Thymus (tissue), 11 donors: ENCODE data around the gene CCK. TPM values are rescaled to one million over a fixed set of nuclear protein-coding genes. Genes with fewer than 3 reads are reported as not detected.

Source experiments
- DNase-seq, 9 donors: peaks; one replicate each; pipeline ENCODE4 v3.0.0-alpha.2; 2013; ENCODE audit warnings: low spot score in 9 of 9, low read depth in 6 of 9, missing footprints in 1 of 9
- H3K27ac ChIP-seq, 2 donors: one replicate each; pipeline ENCODE4 v1.5.1; 2013; ENCODE audit warnings: control low read depth in 1 of 2, low read depth in 1 of 2, low read length in 1 of 2, mild to moderate bottlenecking in 1 of 2, moderate library complexity in 1 of 2
- H3K27me3 ChIP-seq, 2 donors: one replicate each; pipeline ENCODE4 v1.5.1; 2013; ENCODE audit warnings: low read length in 1 of 2; ENCODE audit not compliant: control insufficient read depth in 2 of 2, insufficient read depth in 1 of 2
- H3K36me3 ChIP-seq, 2 donors: one replicate each; pipeline ENCODE4 v1.5.1; 2013; ENCODE audit warnings: low read length in 1 of 2, mild to moderate bottlenecking in 1 of 2, moderate library complexity in 1 of 2; ENCODE audit not compliant: control insufficient read depth in 2 of 2, insufficient read depth in 2 of 2
- H3K4me1 ChIP-seq, 2 donors: one replicate each; pipeline ENCODE4 v1.5.1; 2013; ENCODE audit warnings: low read length in 2 of 2; ENCODE audit not compliant: control insufficient read depth in 2 of 2, insufficient read depth in 2 of 2
- H3K4me3 ChIP-seq, 2 donors: one replicate each; pipeline ENCODE4 v1.5.1; 2013; ENCODE audit warnings: low read length in 2 of 2, control low read depth in 1 of 2, mild to moderate bottlenecking in 1 of 2
- H3K9me3 ChIP-seq, 2 donors: one replicate each; pipeline ENCODE4 v1.5.1; 2013; ENCODE audit warnings: low read length in 1 of 2, mild to moderate bottlenecking in 1 of 2; ENCODE audit not compliant: control insufficient read depth in 2 of 2, insufficient read depth in 1 of 2
- WGBS: extraction: QIAGEN DNeasy Blood & Tissue Kit; methylation state at CpG from one replicate; pipeline ENCODE4 v1.1.7; 2013; 5-methylcytosine and 5-hydroxymethylcytosine counted together
- polyA plus RNA-seq: library from polyadenylated mRNA; stranded (reverse); fragments of 200-250 nt; gene quantifications from one replicate; pipeline ENCODE4 v1.2.3, GENCODE V29; 2013
- total RNA-seq: library from RNA; stranded (reverse); fragments of 120-200 nt; gene quantifications from one replicate; pipeline ENCODE4 v1.2.4, GENCODE V29; 2013
- donor health status: healthy.

The CCK gene
- total and polyA plus RNA-seq, 2 donors = 2.2 to 9.0 TPM

DNA sequence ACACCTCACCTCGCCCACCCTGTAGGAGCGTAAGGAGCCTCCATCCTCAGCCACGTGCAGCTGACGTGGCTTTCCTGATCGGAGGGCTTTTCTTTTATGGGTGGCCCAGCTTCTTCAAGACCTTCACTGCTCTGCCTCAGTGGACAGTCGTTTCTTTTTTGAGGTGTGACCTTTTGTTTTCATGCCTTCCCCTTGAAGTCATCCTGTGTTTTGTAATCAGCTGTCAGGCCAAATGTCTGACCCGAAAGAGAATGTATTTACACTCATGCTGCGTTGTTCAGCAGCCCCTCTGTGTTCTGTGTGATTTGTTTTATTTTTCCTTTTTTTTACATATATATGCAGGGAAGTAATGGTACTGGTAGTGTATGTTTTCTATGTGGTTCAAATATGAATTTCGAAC lies 41.8 kb downstream of the CCK start:
- H3K27ac ChIP-seq = no peak overlapping the region
- no peaks in the 10 kb centered on the region for H3K27me3 ChIP-seq
- peaks cover 17 to 25% of the 10 kb centered on the region in 2 donors for H3K4me1 ChIP-seq
- no peak for DNase-seq
- H3K4me3 ChIP-seq = no peak overlapping the region
- 96% methylated on average over 9 of the region's 9 CpGs for whole genome bisulfite sequencing
- H3K36me3 ChIP-seq = peaks cover 20 to 25% of the 10 kb centered on the region in 2 donors
- H3K9me3 ChIP-seq = peaks cover 0 to 3% of the 10 kb centered on the region in 2 donors

DNA sequence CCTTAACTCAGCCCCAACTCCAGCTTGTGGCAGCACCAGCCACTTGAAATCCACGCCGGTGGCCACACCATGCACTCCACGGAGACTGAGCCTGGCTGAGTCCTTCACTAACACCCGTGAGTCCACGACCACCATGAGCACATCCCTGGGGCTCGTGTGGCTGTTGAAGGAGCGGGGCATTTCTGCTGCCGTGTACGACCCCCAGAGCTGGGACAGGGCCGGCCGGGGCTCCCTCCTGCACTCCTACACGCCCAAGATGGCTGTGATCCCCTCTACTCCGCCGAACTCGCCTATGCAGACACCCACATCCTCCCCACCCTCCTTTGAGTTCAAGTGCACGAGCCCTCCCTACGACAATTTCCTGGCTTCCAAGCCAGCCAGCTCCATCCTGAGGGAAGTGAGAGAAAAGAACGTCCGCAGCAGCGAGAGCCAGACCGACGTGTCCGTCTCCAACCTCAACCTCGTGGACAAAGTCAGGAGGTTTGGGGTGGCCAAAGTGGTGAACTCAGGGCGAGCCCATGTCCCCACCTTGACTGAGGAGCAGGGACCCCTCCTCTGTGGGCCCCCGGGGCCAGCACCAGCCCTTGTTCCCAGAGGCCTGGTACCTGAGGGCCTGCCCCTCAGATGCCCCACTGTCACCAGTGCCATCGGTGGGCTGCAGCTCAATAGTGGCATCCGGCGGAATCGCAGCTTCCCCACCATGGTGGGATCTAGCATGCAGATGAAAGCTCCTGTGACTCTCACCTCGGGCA lies 42.9 kb downstream of the CCK start:
- no peak for DNase-seq
- Histone ChIP-seq H3K36me3 (peaks cover 20 to 25% of the 10 kb centered on the region in 2 donors), H3K4me3 (no peak overlapping the region), H3K4me1 (peaks cover 27 to 36% of the 10 kb centered on the region in 2 donors), H3K9me3 (peaks cover 0 to 3% of the 10 kb centered on the region in 2 donors), H3K27me3 (no peaks in the 10 kb centered on the region), H3K27ac (no peak overlapping the region)
- 98% methylated on average over 31 of the region's 31 CpGs for WGBS

DNA sequence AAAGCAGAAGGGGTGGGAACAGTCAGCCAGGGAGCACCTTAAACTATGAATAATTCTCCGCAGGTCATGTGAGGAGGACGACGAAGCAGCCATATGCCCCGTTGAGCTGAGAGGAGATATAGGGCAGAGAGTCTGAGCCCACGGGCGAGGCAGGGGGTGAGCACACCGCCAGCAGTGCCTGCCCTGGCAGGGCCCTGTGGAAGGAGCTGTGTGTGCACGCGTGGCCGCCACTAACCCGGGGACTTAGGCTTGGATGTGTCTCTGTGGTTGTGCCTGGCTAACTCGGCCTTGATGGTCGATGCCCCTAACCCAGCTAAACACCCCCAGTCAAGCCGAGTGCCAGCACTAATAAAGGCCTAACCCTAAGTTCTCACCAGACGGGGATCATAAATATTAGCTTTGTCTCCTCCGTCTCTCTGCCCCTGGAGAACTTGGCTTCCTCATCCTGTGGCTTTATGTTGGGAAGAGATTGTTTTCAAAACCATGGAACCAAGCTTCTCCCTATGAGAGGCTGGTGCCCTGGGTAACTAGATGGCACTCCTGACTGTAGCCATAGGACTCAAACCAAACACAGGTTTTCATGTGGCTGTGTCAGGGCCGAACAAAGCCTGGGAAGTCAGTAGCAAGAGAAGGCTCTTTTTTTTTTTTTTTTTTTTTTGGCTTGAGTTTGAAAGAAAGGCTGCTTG lies 45.4 kb downstream of the CCK start:
- peak in 2 of 9 donors; percentile 36 to 51 for DNase-seq
- 68% methylated on average over 17 of the region's 17 CpGs for WGBS
- peaks cover 20 to 25% of the 10 kb centered on the region in 2 donors for H3K36me3 ChIP-seq
- H3K27me3 ChIP-seq = no peaks in the 10 kb centered on the region
- H3K27ac ChIP-seq = peak overlapping the region; percentile 75 to 76
- peaks cover 47 to 60% of the 10 kb centered on the region in 2 donors for H3K4me1 ChIP-seq
- H3K9me3 ChIP-seq = no peaks in the 10 kb centered on the region
- H3K4me3 ChIP-seq = no peak overlapping the region

DNA sequence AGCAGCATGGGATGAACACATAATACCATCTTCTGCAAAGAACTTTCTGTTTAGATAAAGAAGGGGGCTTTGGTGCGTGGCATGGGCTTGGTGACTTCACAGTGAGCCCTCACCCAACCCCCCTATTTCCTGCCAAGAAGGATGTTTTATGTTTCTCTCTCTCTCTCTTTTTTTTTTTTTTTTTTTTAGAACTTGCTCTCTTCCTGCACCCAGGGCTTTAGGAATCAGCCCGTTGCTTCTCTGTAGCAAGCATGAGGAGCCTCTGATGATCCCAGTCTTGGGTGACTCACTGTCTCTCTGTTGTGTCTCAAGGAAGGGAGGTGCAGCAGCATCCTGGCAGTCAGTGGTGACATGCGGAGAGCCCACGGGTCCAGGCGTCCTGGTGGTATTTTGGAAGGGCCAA lies 49.1 kb downstream of the CCK start:
- H3K27me3 ChIP-seq = no peaks in the 10 kb centered on the region
- peak overlapping the region; percentile 84 to 86 for H3K27ac ChIP-seq
- no peaks in the 10 kb centered on the region for H3K9me3 ChIP-seq
- 46% methylated on average over 5 of the region's 5 CpGs for WGBS
- peaks cover 0 to 7% of the 10 kb centered on the region in 2 donors for H3K36me3 ChIP-seq
- peaks cover 73 to 86% of the 10 kb centered on the region in 2 donors for H3K4me1 ChIP-seq
- H3K4me3 ChIP-seq = peak overlapping the region; percentile 27
- peak in 5 of 9 donors; percentile 47 to 87 (median 74) for DNase-seq

DNA sequence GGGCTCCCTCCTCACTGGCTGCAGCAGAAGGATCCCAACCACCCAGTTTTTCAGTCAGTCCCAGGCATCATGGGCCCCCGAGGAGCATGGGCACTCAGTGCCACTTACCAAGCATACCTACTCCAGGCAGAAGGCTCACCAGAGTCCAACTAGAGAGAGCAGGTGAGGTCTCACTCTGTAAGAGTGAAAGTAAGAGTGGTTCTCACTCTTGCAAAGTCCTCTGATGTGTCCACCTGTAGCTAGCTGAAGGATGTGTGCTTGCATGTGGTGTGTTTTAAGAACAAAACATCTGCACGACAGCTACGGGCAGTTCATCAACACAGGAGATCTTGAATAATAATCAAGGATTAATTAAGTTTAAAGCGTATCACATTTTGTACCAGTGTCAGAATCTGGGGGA lies 49.7 kb downstream of the CCK start:
- peak in 3 of 9 donors; percentile 38 to 74 (median 47) for DNase-seq
- peaks cover 73 to 82% of the 10 kb centered on the region in 2 donors for H3K4me1 ChIP-seq
- H3K27ac ChIP-seq = peak overlapping the region; percentile 86 to 91
- H3K27me3 ChIP-seq = no peaks in the 10 kb centered on the region
- H3K4me3 ChIP-seq = peak overlapping the region in 1 of 2 donors; percentile 19
- 19% methylated on average over 4 of the region's 4 CpGs for WGBS
- H3K36me3 ChIP-seq = peaks cover 0 to 4% of the 10 kb centered on the region in 2 donors
- H3K9me3 ChIP-seq = no peaks in the 10 kb centered on the region

DNA sequence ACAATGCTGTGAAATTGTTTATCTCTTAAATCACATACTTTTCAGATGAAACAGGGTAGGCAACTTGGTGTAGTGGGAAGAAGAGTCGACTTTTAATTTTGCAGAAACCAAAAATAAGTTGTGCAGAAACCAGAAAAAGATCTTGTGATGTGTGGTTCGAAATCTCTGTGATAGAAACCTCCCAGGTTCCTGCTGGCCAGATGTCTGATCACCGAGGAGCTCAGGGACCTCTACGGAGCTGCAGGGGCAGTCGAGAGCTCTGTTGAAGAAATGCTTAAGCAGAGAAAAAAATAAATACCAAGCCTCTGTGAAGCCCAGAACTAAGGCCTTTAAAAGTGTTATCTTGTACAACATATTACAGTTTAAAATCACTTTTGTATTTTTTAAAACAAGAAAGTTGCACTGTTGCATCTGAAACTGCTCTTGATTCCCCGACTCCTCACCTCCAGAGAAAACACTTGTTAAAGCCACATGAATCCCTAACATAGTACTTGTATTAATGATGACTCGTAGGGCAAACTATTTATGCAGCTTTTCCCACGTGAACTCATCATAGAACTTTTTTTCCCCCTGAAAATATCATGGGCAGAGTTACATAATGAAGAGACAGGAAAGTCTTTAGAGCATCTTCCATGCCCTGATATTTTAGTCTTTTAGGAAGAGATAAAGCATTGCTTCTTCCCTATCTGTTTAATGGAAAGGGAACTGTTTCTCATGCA lies 51.3 kb downstream of the CCK start:
- WGBS = 35% methylated on average over 8 of the region's 8 CpGs
- Histone ChIP-seq H3K9me3 (no peaks in the 10 kb centered on the region), H3K4me3 (no peak overlapping the region), H3K36me3 (peaks cover 3 to 12% of the 10 kb centered on the region in 2 donors), H3K27me3 (no peaks in the 10 kb centered on the region), H3K4me1 (peaks cover 62 to 66% of the 10 kb centered on the region in 2 donors), H3K27ac (peak overlapping the region; percentile 82 to 88)
- DNase-seq = no peak

DNA sequence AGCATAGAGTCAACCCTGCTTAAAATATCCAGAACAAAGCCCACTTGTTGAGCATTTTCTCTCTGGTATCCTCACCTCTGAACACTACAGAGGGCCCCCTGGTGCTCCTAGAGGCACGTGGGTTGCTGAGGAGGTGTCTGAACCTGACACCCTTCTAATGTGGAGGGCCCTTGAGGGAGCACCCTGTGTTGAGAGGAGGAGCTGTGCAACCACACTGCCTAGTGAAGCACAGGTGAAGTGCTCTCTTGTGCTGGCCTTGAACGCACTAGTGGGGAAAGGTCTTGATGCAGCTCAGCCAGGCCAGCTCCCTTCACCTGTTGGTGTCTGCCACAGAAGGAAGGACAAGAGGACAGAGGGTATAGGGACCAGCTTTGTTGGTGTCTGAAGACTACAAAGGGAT lies 51.9 kb downstream of the CCK start:
- peaks cover 7 to 19% of the 10 kb centered on the region in 2 donors for H3K36me3 ChIP-seq
- 23% methylated on average over 2 of the region's 2 CpGs for WGBS

DNA sequence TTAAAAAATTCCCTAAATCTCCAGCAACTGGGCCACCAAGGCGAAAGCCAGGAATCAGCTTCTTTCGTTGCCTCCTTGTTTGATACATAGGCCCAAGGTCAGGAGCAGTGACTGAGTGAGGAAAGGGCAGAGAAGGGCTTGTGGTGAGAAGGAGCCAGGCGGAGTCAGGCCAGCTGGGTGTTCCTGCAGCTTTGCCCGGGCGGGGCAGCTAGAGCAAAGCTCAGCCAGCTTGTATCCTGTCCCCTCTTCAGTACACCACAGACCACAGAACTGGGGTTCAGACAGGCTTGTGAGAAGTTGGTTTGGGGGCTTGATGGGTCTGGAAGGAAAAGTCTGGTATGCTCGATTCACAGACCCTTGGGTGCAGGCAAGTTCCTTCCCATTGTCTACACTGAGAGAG lies 52.6 kb downstream of the CCK start:
- peaks cover 0 to 3% of the 10 kb centered on the region in 2 donors for H3K9me3 ChIP-seq
- peaks cover 48 to 53% of the 10 kb centered on the region in 2 donors for H3K4me1 ChIP-seq
- no peaks in the 10 kb centered on the region for H3K27me3 ChIP-seq
- WGBS = 22% methylated on average over 6 of the region's 6 CpGs
- H3K4me3 ChIP-seq = no peak overlapping the region
- DNase-seq = peak in 3 of 9 donors; percentile 26 to 69 (median 51)
- H3K36me3 ChIP-seq = peaks cover 13 to 23% of the 10 kb centered on the region in 2 donors
- peak overlapping the region; percentile 36 to 82 for H3K27ac ChIP-seq

More for the DNA sequence above, 51.9 kb downstream of the CCK start:
- peak in 5 of 9 donors; percentile 25 to 80 (median 60) for DNase-seq
- Histone ChIP-seq H3K9me3 (no peaks in the 10 kb centered on the region), H3K4me3 (no peak overlapping the region), H3K27me3 (no peaks in the 10 kb centered on the region), H3K27ac (peak overlapping the region; percentile 82 to 88), H3K4me1 (peaks cover 55 to 60% of the 10 kb centered on the region in 2 donors)
